HPDE6-E6E7 (cell line): ENCODE measurements around the gene SHISA6.

Experiments used
- DNase-seq: peaks from one replicate; pipeline ENCODE4 v3.0.0; 2011; ENCODE audit warnings: missing footprints; ENCODE audit errors: extremely low spot score

SHISA6 gene

GRCh38 chr17:11459861-11460331 lies 218.9 kb downstream of the SHISA6 start:
- DNase-seq = no peak

GRCh38 chr17:11461993-11462548 lies 221.1 kb downstream of the SHISA6 start:
- no peak for DNase-seq

DNA sequence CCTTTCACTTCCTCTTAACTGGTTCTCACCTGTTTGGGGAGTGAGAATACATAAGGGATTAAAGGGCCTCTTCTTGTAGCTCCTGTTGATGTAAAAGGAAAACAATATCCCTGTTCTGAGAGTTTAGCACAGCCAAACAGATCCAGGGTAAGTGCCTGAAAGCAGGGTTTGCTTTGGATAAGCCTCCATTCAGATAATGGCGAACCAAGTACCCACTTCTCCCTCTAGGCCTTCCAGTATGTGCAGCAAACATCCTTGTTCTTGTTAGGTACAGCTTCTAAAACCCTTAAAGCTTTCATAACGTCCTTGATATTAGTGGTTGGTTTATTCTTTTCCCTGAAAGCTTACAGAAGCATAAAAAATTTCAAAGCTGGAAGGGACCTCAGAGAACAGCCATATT lies 226.6 kb downstream of the SHISA6 start:
- DNase-seq = no peak

DNA sequence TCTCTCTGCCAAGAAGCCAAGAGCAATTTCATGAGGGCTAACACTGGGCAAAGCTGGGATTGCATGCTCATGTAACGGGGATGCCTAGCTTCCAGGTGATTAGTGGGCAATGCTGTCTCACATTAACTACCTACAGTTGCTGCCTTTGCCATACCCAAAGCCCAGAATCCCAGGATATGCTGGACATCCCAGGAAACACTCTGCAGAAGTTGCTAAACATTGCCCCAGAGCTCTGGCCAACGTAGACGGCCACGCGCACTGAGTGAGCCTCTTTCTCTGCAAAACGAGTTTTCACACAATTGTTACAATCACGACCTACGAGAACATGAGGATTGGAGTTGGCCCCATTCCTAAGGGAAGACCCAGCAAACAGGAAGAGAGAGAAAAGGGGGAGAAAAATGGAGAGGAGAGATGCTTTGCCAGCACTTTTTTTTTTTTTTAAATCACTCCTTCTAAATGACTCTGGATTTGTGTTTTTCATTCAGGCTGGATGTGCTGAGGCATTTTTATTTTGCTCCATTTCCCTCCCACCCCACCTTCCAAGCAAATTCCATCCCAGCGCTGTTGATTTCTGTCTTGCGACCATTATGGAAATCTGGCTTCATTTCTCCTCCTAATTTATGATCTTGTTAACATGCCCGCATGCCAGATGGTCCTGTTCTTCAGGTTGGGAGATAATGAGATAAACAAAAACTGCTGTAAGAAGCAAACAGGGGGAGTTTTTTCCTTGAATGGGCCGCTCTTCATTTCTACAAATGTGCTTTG lies 244.5 kb downstream of the SHISA6 start:
- no peak for DNase-seq

GRCh38 chr17:11486101-11486867 lies 245.3 kb downstream of the SHISA6 start:
- DNase-seq = no peak

DNA sequence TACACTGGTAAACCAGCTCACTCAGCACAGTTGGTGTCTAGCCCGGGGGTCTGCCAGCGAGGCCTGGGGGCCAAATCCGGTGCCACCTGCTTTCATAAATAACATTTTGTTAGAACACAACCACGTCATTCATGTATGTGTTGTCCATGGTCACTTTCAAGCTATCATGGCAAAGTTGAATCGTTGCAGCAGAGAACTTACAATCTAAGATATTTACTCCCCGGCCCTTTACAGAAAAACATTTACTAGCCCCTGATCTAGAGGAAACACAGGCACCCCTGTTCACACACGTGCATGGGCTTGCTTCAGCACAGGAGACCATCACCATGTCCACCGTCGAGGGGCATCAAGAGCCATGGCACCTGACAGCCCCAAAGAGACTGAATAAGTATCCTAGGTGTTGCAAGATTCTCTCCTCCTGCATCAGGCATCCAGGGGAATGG lies 245.9 kb downstream of the SHISA6 start:
- no peak for DNase-seq

DNA sequence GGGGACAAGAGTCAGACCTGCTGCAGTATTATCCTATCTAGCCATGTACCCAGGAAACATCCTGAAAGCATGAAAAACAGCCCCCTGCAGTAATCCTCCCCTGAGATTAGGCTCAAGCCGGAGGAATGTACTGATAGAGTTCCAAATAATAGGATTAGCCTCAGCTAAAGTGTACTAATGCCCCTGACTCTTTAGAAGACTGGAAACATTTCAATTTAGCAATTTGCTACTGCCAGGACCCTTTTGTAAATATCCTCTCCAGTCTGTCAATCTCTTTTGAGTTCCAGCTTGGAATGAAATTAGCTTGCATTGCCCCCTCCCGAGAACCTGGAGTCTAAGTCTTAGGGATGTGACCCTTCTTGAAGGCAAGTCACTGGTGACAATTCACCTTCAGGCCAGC lies 246.5 kb downstream of the SHISA6 start:
- DNase-seq = no peak

GRCh38 chr17:11488407-11488806 lies 247.4 kb downstream of the SHISA6 start:
- no peak for DNase-seq

DNA sequence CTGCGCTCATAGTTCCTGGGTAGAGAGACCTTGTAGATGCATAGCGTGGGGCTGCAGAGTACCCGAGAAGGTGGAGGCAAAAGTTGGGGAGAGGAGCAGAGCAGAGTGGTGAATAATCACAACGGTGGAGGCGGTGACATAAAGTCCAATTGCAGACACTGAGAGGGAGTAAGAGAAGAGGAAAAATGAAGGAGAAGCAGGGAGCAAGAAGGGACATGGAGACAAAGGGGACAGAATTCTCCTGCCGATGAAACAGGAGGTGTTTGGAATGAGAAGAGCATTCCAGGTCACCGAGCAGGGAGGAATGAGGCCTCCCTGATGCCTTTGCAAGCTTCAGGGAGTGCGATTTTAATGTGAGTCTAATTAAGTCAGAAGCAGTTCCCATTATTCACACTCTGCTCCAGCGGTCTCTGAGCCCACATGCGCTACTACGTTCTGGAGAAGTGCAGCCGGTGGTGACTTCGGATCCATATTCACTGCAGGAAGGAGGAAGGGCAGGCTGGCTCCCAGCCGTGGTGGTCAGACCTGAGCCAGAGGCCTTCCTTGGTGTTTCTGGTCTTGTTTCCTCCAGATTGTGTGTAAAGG lies 249.2 kb downstream of the SHISA6 start:
- DNase-seq = no peak

GRCh38 chr17:11492511-11492910 lies 251.5 kb downstream of the SHISA6 start:
- DNase-seq = no peak

GRCh38 chr17:11493936-11494335 lies 252.9 kb downstream of the SHISA6 start:
- no peak for DNase-seq

- DNase-seq = no peak
Measured at GRCh38 chr17:11495613-11496012, 254.6 kb downstream of the SHISA6 start.

- DNase-seq = no peak
Measured at GRCh38 chr17:11499881-11500280, 258.9 kb downstream of the SHISA6 start.

- no peak for DNase-seq
Measured at GRCh38 chr17:11503308-11504035, 262.5 kb downstream of the SHISA6 start.

DNA sequence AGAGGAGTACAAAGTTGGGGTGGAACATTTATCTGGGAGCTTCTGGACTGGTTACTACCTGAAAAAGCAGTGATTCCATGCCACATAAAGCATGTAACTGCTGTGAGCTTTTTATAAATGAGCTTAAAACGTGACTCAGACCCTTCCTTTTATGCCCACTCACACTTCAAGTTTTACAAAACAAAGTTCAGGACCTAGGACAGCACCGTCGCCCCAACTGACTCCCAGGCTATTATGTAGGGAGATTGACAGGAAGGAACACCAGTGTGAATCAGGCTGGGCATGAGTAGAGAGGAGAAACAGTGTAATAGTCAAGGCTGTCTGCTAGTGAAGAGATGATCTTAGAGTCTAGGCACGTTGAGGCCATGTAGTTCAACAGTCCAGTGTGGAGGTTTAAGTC lies 265.6 kb downstream of the SHISA6 start:
- DNase-seq = no peak

DNA sequence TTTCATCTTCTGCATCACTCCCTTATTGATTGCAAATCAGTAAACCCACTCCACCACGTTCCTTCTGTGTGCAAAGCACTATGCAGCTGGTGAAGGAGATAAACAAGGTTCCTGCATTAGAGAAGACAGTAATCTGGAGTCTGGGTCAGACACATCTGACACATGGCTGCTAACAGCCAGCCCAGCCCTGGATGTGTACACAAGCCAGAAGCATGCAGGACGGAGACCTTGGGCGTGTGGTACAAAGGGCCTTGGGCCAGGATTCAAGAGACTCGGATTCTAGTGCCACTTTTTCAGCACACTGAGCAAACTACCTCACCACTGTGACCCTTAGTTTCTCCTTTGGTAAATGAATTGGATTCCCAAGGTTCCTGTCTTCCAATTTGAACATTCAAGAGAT lies 270.7 kb downstream of the SHISA6 start:
- DNase-seq = no peak

- DNase-seq = no peak
Measured at GRCh38 chr17:11514565-11514964, 273.6 kb downstream of the SHISA6 start.

DNA sequence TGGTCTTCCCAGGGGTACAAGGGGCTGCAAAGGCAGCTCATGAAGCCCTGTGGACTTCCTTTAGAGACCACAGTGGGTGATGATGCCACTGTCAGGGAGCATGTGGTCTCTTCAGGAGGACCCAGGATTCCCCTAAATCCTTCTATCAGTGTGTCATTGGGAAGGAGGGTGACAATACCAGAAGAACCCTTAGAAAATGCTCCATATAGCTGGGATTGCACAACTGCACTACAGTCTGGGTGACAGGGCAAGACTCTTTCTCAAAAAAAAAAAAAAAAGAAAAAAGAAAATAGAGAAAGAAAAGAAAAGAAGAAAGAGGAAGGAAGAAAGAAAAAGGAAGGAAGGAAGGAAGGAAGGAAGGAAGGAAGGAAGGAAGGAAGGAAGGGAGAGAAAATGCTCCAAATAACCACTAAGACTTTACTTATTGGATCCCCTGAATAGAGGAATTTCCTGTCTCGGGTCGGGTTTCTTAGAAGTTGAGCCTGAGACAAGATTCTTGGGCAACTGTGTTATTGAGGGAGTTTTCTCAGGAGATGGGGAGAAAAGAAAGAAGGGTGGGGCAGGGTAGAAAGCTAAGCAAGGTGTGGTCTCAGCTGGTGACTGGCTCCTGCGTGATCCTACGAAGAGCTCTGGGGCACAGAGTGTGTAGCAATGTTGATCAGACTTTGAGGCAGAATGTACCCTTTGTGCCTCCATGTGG lies 274.1 kb downstream of the SHISA6 start:
- DNase-seq = no peak

DNA sequence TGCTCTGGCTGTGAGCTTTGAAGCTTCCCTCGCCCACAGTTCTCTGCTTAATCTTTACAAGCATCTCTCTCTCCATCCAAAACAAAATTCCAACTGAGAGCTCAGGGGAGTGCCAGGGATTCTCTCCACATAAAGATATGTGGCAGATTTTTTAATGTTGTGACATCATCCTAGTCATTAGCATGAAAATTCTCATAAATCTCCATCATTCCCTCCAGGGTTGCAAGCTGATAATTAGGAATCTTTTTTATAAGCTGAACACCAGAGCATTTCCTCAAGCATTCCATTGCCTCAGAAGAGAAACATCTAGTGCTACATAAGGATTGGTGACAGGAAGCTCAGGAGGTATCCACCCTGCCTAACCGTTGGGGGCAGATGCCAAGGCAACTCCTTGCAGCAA lies 274.9 kb downstream of the SHISA6 start:
- no peak for DNase-seq

DNA sequence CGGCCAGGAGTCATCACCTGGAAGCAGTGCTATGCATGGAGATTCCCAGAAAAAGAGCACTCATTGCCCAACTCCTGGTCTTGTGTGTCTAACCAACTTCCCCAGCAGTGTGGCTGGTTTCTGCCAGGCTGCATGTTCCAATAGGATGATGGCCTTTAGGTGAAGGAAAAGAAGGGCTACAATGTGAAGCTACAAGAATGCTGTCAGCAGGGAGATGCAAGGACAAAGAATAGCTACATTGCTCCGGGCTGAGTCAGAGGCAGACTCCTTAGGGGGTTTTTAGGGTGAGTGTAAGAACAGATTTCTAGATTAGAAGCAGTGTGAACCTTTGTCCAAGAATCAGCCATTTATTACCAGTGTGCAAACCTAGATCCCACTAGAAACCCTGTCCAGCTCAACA lies 294.2 kb downstream of the SHISA6 start:
- no peak for DNase-seq

DNA sequence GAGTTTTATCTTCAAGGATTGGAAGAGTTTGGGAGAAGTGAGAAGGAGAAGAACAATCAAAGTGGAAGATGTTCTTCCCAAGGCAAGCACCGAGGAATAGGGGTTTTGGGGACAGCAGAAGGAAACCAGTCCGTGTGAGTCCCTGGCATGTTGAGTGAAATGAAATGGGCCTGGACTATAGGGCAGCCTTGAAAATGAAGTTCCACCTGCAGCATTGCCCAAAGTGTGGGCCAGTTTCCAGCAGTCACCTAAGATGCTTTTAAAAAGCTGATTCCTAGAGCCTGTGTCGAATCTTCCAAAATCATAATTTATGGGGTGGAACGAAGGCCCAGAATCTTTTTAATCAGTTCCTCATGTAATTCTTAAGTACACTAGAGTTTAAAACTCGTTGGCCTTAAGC lies 297.4 kb downstream of the SHISA6 start:
- DNase-seq = no peak
